PC-3 (cell line): ENCODE data around the gene EPHB1.

Experiments used
- EZH2 ChIP-seq: fragments of 300-600 bp; sonication (generic); IDR thresholded peaks from one replicate; pipeline ENCODE4 v1.6.1; 2017; ENCODE audit warnings: antibody characterized with exemption, mild to moderate bottlenecking, low read length; ENCODE audit not compliant: unreplicated experiment
- TF ChIP-seq, protein P1 (sequence below): fragments of 300-600 bp; sonication (generic); conservative IDR thresholded peaks from 2 replicates; pipeline ENCODE4 v1.5.1; 2017; ENCODE audit warnings: antibody characterized with exemption, low read depth, mild to moderate bottlenecking, low read length

DNA sequence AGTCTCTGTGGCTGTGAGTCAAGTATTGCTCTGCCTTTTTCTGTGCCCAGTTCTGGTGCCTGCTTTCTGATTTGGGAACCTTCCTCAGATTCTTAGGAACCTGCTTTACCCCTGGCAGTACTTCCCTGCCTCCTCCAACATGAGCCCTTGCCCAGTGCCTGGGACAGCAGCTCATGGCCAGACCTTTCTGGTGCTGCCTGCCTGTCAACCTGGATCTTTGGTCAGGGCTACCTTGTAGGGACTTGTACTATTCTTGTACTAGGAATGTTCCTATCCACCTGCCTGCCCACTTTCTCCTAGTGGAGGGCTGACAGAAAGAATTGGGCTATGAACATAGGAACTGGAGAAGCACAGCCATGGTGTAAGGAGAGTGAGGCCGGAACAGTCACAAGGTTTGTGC, 28.8 kb upstream of the EPHB1 start:
- TF ChIP-seq, protein P1, sequence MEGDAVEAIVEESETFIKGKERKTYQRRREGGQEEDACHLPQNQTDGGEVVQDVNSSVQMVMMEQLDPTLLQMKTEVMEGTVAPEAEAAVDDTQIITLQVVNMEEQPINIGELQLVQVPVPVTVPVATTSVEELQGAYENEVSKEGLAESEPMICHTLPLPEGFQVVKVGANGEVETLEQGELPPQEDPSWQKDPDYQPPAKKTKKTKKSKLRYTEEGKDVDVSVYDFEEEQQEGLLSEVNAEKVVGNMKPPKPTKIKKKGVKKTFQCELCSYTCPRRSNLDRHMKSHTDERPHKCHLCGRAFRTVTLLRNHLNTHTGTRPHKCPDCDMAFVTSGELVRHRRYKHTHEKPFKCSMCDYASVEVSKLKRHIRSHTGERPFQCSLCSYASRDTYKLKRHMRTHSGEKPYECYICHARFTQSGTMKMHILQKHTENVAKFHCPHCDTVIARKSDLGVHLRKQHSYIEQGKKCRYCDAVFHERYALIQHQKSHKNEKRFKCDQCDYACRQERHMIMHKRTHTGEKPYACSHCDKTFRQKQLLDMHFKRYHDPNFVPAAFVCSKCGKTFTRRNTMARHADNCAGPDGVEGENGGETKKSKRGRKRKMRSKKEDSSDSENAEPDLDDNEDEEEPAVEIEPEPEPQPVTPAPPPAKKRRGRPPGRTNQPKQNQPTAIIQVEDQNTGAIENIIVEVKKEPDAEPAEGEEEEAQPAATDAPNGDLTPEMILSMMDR: no peak
- TF ChIP-seq EZH2: no peak
